Activated effector memory CD4-positive, alpha-beta T cell treated with Interleukin-2 at 50 U/mL for 16 hours (primary cell): Measurements from ENCODE around the gene SLC25A13.

Source experiments
- DNase-seq: peaks from one replicate; pipeline ENCODE4 v3.0.0-alpha.2; 2020

SLC25A13 gene

DNA sequence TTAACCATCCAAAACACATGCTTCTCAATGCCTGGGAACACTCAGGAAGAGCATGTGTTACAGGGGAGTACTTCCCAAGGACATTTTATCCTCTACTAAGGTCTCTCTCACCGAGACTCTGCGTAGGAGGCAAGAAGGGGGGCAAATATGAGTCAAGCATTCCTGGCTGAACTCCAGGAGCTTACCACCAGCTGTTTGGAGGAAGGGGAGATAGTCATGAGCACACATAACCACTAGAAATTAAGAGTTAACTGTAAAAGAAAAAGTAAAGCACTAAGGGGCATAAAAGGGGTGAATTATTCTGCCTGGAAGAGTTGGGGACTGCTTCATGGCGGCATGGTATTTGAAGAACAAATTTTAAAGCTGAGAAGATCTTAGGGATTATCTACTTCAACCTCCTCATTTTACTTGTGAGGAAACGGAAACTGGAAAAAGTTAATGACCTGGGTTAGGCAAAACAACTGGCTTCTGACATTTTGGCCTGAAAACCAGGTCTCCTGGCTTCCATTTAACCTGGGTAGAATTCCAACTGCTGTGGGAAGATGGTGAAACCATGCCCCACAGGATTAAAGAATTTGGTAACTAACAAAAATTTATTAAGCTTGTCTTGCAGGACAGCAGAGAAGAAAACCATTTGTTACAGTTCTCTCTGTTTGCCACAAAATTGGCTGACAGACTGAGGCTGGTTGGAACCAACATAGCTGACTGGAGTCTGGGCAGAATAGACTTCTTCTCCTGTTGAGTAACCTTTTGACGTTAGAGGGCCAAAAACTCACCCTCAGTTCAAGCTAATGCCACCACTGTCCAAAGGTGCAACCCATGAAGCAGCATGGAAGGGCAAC is 85.5 kb downstream of the SLC25A13 start:
- no peak for DNase-seq

DNA sequence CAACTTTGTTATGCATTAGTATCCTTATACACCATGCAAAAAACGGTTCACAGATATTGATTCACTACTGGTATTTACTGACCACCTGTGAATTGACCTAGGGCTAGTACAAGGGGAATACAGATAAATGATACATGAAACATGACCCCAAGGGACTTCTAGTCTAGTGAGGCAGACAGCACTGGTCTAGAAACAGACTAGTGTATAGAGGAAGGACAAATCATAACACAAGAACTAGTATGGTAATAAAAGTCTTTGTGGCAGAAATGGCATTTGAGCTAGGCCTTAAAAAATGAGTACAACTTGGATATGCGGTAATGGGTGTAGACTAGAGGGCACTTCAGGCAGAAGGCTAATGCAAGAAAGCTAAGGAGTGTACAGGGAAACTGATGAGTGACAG is 86.6 kb downstream of the SLC25A13 start:
- no peak for DNase-seq

DNA sequence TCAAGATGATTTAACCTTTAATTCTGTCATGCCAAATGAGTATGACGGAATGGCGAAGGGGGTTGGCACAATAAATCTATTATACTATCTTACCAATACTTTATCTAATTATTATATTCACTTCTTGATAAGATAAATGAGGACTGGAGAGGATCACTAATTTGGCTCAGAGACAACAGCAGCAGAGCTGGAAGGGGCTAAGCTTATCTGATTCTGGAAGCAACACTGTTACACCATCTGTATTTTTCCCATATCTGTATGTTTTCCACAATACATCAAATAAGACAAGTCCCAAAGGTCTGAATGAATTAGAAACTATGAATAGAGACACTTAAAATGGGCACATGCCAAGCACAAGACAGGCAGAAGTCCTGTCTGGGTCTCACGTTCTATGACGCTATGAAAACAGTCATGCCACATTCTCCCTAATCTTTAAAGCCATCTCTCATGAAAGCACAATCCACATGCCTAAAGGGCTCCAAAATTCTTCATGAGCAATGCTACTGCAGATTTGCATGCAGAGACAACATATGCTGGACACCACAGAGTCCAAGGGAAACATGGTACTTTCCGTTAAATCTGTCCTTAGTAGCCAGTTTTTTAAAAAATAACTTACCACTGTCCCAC is 88.3 kb downstream of the SLC25A13 start:
- no peak for DNase-seq

DNA sequence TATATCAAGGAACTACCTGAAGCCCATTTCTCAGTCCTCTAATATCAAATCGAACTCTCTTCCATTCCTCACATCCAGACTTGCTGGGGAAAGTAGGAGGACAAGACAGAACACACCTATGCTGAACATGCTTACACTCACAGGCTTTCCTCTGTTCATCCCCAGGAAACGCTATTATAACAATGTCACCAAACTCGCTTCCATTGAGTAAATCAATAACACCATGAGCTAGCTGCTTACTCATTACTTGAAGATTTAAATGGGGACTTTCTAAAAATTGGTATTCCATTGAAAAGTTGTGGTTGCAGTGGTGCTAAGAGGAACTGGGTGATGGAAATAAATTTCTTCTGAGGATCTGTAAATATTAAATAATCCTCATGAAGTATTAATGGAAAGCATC is 88.8 kb downstream of the SLC25A13 start:
- no peak for DNase-seq

DNA sequence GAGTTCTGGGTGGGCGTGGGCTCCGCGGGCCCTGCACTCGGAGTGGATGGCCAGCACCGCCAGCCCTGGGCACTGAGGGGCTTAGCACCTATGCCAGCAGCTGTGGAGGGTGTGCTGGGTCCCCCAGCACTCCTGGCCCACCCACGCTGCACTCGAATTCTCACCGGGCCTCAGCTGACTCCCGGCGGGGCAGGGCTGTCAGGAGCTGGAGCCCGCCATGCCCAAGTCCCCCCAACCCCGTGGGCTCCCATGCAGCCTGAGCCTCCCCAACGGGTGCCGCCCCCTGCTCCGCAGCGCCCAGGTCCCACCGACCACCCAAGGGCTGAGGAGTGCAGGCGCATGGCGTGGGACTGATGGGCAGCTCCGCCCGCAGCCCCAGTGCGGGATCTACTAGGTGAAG is 93.1 kb downstream of the SLC25A13 start:
- no peak for DNase-seq

DNA sequence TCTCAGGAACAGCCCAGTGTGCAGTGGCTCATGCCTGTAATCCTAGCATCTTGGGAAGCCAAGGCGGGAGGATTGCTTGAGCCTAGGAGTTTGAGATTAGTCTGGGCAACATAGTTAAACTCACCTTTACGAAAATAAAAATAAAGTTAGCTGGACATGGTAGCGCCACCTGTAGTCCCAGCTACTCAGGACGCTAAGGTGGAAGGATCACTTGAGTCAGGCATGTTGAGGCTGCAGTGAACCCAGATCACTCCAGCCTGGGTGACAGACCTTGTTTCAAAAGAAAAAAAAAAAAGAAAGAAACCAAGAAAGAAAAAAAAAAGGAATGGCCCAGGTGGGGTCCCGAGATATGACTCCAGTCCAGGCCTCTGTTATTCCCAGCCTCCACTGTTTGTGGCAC is 96.6 kb downstream of the SLC25A13 start:
- no peak for DNase-seq

DNA sequence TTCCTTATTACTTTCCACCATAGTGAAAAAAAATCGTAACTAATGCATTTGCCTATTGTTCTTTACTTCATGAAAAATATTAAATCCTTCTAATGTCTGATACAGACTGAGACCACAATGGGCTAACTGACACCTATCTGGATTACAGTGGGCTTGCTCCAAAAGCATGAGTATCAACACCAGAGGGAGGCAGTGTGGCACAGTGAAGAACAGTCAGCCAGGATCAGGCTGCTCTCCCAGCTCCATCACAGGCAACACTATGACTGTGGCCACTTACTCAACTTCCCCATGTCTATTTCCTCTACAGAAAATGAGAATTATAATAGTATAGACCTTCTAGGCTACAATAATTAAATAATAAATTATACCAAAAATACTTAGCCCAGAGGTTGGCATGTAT is 97.2 kb downstream of the SLC25A13 start:
- no peak for DNase-seq

DNA sequence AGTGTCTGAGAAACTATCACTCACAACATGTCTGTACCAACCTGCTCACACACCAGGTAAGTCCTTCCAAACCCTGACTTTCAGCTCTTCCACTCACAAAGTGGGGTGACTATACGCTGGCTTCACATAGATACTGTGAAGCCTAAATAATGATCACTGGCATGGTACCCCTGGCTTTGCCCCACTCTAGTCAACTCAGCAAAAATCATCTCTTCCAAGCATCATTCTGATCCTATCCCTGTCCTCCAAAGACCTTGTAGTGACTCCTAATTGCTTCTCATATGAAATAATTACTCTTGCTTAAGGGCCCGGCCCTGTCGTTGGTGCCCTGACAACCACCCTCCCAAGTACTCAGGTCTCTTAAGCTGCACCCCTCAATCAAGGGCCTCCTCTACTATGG is 97.8 kb downstream of the SLC25A13 start:
- DNase-seq: no peak

DNA sequence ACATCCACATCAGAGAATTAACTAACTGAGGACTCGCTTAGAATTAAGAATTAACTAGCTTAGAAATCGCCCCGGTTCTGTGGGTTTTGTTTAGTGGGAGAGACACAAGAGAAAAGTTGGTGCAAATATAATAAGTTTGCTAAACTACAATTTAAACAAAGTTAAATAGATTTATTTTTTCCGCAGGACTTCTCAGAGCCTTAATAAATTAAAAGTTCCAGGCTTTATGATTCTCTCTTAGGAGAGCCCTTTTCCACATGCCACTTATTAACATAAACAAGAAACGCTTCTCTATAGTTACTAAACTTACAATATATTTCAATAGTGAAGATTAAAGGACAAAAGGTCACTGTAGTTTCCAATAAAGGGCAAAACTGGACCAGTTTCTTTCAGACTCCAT is 100.0 kb downstream of the SLC25A13 start:
- no peak for DNase-seq

DNA sequence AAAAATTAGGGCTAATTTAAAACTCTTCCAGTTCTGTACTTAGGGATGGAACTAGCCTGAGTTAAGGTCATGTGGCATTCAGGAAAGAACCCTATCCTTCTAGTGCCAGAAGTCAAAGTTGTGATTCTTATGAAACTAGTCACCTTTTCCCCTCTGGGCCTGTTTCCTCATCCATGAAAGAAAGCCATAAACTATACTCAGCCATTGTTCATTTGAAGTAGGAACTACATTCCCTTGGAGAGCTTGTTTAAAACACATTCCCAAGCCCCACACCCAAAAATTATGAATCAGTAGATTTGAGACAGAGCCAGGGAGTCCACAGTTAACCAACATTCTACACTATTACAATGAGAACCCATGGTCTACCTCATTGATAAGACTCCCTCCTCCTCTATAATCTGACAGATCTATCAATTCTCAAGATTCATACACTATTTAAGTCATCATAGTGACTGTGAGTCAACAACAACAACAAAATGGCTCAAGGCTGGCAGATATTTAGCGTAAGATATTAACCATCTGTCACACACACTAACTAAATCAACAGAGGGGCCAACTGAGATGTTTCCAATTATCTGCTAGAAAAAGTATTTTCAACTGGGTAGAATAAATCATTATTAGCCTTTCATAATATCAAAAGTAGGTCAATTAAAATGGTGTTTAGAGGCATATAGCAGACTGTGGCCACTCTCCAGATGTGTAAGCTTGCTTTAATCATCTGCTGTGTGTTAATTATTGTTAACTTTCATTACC is 102.3 kb downstream of the SLC25A13 start:
- no peak for DNase-seq

DNA sequence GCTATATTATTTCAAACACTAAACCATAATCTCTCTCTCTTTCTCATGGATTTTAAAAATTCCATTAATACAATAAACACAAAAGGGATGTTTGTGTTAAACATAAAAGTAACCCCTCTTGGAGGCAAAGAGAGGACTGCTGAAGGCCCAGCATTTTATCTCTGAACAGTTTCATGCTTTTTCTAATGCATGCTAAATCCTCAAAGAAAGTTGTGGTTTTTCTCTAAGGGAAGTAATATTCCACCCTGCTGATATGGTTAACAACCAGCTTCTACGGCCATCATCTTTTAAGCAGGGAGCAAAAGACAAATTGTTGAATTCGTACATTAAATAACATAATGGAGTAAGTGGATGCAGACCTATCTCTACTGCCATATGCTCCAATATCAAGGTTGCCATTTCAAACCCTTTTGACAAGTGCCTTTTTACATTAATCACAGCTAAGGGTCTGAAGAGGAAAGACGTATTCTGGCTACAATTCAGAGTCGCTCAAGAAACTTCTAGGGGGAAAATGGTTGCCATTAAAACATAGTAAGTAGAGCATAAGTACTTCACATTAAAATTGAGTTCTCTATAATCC is 103.1 kb downstream of the SLC25A13 start:
- DNase-seq: no peak

DNA sequence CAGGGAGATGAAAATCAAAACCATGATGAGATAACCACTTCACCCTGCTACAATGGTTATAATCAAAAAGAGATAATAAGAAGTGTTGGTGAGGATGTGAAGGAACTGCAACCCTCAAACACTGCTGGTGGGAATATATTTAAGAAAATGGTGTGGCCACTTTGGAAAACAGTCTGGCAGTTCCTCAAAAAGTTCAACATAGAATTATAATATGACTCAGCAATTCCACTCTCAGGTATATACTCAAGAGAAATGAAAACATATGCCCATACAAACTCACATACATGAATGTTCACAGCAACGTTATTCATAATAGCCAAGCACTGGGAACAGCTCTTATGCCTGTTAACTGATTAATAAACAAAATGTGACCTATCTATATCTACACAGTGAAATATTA is 104.8 kb downstream of the SLC25A13 start:
- no peak for DNase-seq

DNA sequence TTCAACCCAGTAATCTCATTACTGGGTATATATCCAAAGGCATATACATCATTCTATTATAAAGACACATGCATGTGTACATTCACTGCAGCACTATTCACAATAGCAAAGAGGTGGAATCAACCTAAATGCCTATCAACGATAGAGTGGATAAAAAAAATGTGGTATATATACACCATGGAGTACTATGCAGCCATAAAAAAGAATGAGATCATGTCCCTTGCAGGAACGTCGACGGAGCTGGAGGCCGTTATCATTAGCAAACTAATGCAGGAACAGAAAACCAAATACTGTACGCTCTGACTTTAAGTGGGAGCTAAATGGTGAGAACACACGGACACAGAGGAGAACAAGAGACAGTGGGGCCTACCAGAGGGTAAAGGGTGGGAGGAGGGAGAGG is 105.5 kb downstream of the SLC25A13 start:
- DNase-seq: no peak

DNA sequence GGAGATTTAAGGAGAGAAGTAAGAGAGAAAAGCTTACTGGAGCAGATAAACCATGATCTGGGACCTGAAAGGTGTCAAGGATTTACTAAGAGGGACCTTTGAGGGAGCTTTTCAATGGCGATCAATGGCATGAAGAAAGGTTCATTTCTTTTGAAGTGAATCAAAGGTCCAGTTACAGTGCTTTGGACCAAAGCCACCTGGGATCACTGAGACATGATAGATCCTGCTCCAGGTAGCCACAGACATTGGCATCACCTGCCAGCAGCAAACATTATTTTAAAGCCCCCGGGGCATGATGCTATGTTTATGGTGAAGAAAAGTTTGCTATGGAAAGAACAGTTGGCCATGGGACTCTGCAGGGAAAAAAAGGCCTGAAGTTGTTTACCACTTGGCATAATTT is 109.4 kb downstream of the SLC25A13 start:
- no peak for DNase-seq

DNA sequence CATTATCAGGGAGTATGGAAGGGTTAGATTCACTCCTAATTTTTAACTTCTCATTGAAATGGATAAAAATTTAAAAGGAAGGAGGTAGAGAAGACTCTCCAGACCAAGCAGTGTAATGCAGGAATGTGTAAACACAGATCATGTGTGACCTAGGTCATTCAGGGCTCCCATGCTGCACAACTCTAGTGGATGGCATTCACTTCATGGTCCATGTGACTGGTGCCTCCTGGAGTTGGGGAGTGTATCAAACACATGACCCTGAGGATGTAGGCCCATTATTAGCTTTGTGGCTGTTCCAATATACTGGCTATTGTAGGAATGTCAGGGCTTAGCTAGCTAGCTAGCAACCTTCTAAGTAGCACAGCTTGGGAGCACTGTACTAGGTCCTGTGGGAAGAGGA is 109.9 kb downstream of the SLC25A13 start:
- no peak for DNase-seq

DNA sequence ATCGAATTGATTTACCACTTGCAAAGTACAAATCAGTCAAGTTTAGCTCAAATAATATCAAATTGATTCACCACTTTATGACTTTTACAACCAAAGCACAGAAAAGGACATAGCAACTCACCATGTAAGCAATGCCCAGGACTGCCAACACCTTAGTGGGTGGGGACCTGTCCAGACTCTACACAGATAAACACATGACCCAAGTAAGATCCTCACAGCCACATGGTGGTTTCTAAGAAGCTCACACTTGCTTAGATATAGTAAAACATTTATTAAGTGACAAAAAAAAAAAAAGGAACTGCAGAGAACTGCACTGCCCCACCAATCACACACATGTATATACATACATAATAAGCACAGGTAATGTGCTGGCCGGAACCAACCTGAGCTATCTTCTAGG is 116.2 kb downstream of the SLC25A13 start:
- DNase-seq: no peak

DNA sequence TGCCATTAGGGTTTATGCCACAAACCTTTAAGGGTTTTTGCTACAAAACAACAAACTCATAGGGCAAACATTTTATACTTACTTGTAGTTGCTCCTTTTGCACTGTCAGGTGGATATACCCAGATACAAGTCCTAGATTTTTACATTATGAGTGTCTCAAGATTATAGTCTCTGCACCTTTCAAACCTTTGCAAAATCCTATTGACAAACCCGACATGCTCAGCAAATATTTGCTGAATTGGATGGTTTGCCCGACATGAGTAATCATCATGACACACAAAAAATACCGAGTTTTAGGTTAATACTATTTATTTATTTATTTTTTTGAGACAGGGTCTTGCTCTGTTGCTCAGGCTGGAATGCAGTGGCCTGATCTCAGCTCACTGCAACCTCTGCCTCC is 117.3 kb downstream of the SLC25A13 start:
- DNase-seq: no peak

DNA sequence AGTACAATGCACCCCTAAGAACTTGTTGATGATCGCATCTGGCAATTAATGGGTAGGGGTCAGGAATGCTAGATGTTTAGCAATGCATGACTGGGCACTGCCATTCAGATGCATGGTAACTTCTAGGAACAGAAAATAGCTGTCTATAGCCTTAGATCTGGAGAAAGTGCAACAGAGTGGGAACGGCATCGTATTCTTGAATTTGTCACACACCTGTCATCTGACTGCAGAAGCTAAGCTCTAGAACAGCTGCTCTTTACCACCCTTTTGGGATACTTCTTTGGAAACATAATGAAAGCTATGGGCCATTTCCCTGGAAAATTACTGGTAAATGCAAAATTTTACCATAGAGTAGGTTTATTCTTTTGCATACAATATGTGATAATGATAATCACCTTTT is 118.1 kb downstream of the SLC25A13 start:
- no peak for DNase-seq

DNA sequence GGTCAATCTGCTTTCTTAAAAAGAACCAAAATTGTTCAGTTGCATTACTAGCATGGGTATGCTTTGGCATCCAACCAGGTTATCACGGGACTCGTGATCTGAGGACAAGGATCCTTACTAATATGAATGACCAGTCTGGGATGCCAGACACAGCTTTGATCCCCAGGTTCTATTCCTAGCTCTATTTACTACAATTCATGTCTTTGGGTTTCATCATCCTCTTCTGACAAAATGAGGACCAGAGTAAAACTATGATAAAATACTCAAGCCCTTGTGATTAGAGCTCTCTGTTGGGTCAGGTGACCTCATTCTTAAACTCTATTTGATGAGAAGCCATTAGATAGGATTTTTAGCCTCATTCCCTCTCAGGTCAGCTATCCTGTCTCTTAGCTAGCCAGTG is 119.8 kb downstream of the SLC25A13 start:
- no peak for DNase-seq

DNA sequence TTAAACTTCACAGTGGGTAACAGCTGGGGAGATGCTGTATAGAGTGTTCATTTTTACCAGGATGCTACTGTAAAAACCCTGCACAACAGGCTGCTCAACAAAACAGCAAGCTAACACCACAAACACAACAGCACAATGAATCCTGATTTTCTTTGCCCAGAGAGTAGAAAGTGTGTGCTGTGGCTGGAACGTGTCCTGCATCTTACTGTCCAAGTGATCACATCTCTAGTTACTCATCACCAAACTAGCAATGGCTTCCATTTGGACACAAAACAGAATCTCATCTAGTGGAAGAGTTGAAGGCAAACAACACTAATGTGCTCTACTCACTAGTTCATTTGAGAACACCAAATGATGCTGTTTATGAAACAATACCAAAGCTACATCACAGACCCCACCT is 121.2 kb downstream of the SLC25A13 start:
- DNase-seq: no peak

DNA sequence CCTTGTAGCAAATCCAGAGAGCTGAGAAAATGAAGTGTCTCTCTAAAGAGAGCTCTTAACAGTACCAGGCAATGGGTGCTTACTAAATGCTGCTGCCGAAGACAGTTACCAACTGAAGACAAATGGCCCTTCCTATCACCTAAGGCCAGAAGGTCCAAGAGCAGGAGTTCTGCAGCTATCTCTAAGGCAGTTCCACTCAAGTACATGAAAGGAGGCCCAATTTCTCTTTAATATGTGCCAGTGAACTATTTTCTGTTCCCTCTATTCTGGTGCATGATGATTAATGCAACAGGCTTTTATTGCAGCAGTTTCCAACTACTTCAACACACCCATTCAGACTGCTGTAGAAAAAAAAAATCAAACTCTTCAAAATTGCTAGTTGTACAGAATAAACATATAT is 122.5 kb downstream of the SLC25A13 start:
- no peak for DNase-seq

DNA sequence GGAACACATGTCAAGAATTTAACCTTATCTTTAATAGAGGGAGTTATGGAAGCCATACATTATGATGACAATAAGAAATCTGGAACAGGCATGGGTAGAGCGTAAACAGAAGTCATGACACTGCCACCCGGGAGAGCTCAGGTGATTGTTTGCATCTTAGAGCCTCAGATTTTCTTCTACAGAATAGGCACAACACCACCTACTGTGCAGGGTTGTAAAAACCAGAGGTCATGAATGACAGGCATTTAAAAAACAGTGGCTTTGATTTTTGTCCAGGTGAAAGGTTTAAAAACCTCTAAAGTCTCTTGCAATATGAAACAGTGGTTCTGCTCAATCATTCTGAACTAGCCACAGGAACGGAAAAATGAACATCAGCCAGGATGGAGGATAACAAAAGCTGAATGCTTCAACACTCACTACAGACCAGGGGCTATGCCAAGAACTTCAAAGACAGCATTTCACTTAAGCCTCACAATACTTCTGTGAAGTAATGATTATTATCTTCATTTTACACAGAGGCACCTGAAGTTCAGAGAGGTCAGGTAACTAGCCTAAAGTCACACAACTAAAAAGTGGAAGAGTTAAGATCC is 123.8 kb downstream of the SLC25A13 start:
- DNase-seq: no peak

DNA sequence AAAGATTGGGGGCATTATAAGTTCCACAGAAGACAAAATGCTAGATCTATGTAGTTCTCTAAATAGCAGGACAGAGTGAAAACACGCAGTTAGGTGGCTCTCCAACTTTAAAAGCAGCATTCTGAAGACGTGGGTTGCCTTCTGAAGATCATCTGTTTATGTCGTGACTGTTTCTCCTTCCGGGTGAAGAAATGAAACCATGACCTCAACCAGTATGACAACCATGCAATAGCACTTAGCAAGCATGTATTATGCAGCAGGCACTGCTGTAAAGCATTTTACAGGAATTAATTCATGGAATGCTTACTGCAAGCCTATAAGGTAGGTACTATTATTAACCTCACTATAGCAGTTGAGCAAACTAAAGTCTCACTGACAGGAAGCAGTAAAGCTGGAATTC is 125.2 kb downstream of the SLC25A13 start:
- no peak for DNase-seq
